ENCODE results near the gene ELP4. TPM values are rescaled to one million over a fixed set of nuclear protein-coding genes. Genes with fewer than 3 reads are reported as not detected.

ELP4 gene
- polyA plus RNA-seq, 2 of the 4 experiments (the other 2 are of a cell fraction) = 16.9 to 26.0 TPM

- FAIRE-seq (no peak), DNase-seq (ENCODE audit: low read depth in 1 of 2, low spot score in 1 of 2) (no peak), ATAC-seq (no peak)
- no peak overlapping the region for H3K27ac ChIP-seq
- POLR2A ChIA-PET = no interaction called here
- 75% methylated on average over 4 of the region's 4 CpGs for WGBS (ENCODE audit: missing lambda C conversion rate)
- H3K9me3 ChIP-seq = no peaks in the 10 kb centered on the region
- H3K4me3 ChIP-seq = no peak overlapping the region
- no peak overlapping the region for H3K4me2 ChIP-seq
- no peak for TF ChIP-seq ZSCAN20 (CRISPR knock-in tag; IDR thresholded peaks at IDR 0.05)
- CTCF ChIA-PET = interaction anchor here (1.8 to 3.3 kb wide), 2 partner anchors 387 to 689 kb away, joined by 4 to 11 read pairs; no protein-coding TSS in a partner anchor
- no peaks in the 10 kb centered on the region for H3K4me1 ChIP-seq
These were observed 25.1 kb upstream of the ELP4 start for GRCh38 chr11:31484497-31484896.

- H3K9me3 ChIP-seq = no peaks in the 10 kb centered on the region
- DNase-seq (ENCODE audit: low read depth in 1 of 2, low spot score in 1 of 2) (peak in 1 of 2 experiments; percentile 68), ATAC-seq (peak; percentile 73 to 75), FAIRE-seq (no peak)
- ChIA-PET CTCF (interaction anchor here (0.8 to 2.6 kb wide), 4 partner anchors 174 to 519 kb away, joined by 3 to 17 read pairs (median 5); no protein-coding TSS in a partner anchor), POLR2A (no interaction called here)
- no peaks in the 10 kb centered on the region for H3K4me1 ChIP-seq
- WGBS (ENCODE audit: missing lambda C conversion rate) = 28% methylated on average over 1 of the region's 1 CpG
- no peak overlapping the region for H3K27ac ChIP-seq
- H3K4me2 ChIP-seq = no peak overlapping the region
- no peak for TF ChIP-seq RNF2 (IDR thresholded peaks at IDR 0.05; ENCODE audit: borderline replicate concordance, low read depth)
- TF ChIP-seq CBX2 (IDR thresholded peaks at IDR 0.05; ENCODE audit: borderline replicate concordance, low read depth) = no peak
- no peak for TF ChIP-seq E2F6 (IDR thresholded peaks at IDR 0.05; ENCODE audit: borderline replicate concordance, low read depth)
- peak; percentile 64 to 68 for TF ChIP-seq RAD21 (conservative IDR thresholded peaks at IDR 0.05 in 1 of 2, IDR thresholded peaks at IDR 0.05 in 1 of 2)
- peak; percentile 63 for TF ChIP-seq CTCF (IDR thresholded peaks at IDR 0.05)
- peak; percentile 54 for TF ChIP-seq SMC3 (IDR thresholded peaks at IDR 0.05)
- no peak for TF ChIP-seq RARB (CRISPR knock-in tag; IDR thresholded peaks at IDR 0.05)
- no peak for TF ChIP-seq ELK1 (IDR thresholded peaks at IDR 0.05; ENCODE audit: low read depth, low read length)
- peak; percentile 67 for TF ChIP-seq MAFK (IDR thresholded peaks at IDR 0.05; ENCODE audit: partially characterized antibody)
- no peak for TF ChIP-seq ZSCAN20 (CRISPR knock-in tag; IDR thresholded peaks at IDR 0.05)
- TF ChIP-seq HMGXB4 (CRISPR knock-in tag; IDR thresholded peaks at IDR 0.05; ENCODE audit: borderline replicate concordance) = no peak
- H3K4me3 ChIP-seq = no peak overlapping the region
These were observed 21.7 kb upstream of the ELP4 start for GRCh38 chr11:31487848-31488247.

GRCh38 chr11:31492320-31492913, 17.1 kb upstream of the ELP4 start:
- ATAC-seq (no peak), FAIRE-seq (no peak), DNase-seq (ENCODE audit: low read depth in 1 of 2, low spot score in 1 of 2) (no peak)
- Histone ChIP-seq H3K4me1 (no peaks in the 10 kb centered on the region), H3K4me3 (no peak overlapping the region), H3K27ac (no peak overlapping the region), H3K9me3 (no peaks in the 10 kb centered on the region), H3K4me2 (no peak overlapping the region)
- CTCF ChIA-PET = interaction anchor here (2.7 kb wide), 1 partner anchor 378 kb away, joined by 16 read pairs; no protein-coding TSS in a partner anchor
- POLR2A ChIA-PET = no interaction called here
- 93% methylated on average over 2 of the region's 2 CpGs for WGBS (ENCODE audit: missing lambda C conversion rate)
- TF ChIP-seq ELK1 (IDR thresholded peaks at IDR 0.05; ENCODE audit: low read depth, low read length) = no peak
- no peak for TF ChIP-seq EP300 (IDR thresholded peaks at IDR 0.05)
- no peak for TF ChIP-seq HOXA7 (CRISPR knock-in tag; IDR thresholded peaks at IDR 0.05)
- TF ChIP-seq NR3C1 (IDR thresholded peaks at IDR 0.05) = no peak
- no peak for TF ChIP-seq HOXB13 (CRISPR knock-in tag; IDR thresholded peaks at IDR 0.05; ENCODE audit: low read depth)
- no peak for TF ChIP-seq BHLHE40 (IDR thresholded peaks at IDR 0.05; ENCODE audit: low read depth, low read length)
- no peak for TF ChIP-seq ZSCAN20 (CRISPR knock-in tag; IDR thresholded peaks at IDR 0.05)
- TF ChIP-seq USF2 (IDR thresholded peaks at IDR 0.05) = no peak
- TF ChIP-seq HEYL (CRISPR knock-in tag; IDR thresholded peaks at IDR 0.05) = no peak
- TF ChIP-seq HDAC2 (IDR thresholded peaks at IDR 0.05) = no peak
- TF ChIP-seq MAX (IDR thresholded peaks at IDR 0.05) = no peak
- no peak for TF ChIP-seq MAFK (IDR thresholded peaks at IDR 0.05; ENCODE audit: partially characterized antibody)
- no peak for TF ChIP-seq RAD21 (conservative IDR thresholded peaks at IDR 0.05 in 1 of 2, IDR thresholded peaks at IDR 0.05 in 1 of 2)
- no peak for TF ChIP-seq NPAS2 (CRISPR knock-in tag; IDR thresholded peaks at IDR 0.05; ENCODE audit: borderline replicate concordance)
- TF ChIP-seq POLR2AphosphoS2 (conservative IDR thresholded peaks at IDR 0.05; ENCODE audit: low read length) = no peak
- TF ChIP-seq EHF (CRISPR knock-in tag; IDR thresholded peaks at IDR 0.05) = no peak
- no peak for TF ChIP-seq ZNF302 (CRISPR knock-in tag; IDR thresholded peaks at IDR 0.05)
- no peak for TF ChIP-seq ZFP36 (IDR thresholded peaks at IDR 0.05; ENCODE audit: borderline replicate concordance, partially characterized antibody)

Measured in A549 (cell line).